ENCODE measurements around the gene GABBR1.
"Not testable (repeated sequence)": the region's sequence is repeated elsewhere in the genome, so short reads cannot be mapped to it uniquely, and the experiment has no call there.

Gene GABBR1

GRCh38 chr6:29632789-29633533 lies at the start of gene GABBR1:
GABBR1 (minus strand) TSS chr6:29633183; CDS start chr6:29632385, 798 bp downstream.
- FAIRE-seq (peak; percentile 42), DNase-seq (ENCODE audit: insufficient read length, low spot score) (peak; percentile 66)

GRCh38 chr6:29681811-29682210 lies 48.8 kb upstream of the GABBR1 start:
- DNase-seq (ENCODE audit: insufficient read length, low spot score) (no peak), FAIRE-seq (no peak)

- FAIRE-seq: no peak
- DNase-seq (ENCODE audit: insufficient read length, low spot score): no peak
These were observed 47.9 kb upstream of the GABBR1 start, which contains the start of gene ZFP57 for GRCh38 chr6:29680904-29681303. ZFP57 (minus strand) TSS chr6:29681152; CDS start chr6:29677003, 4,149 bp downstream.

GRCh38 chr6:29680416-29680815 lies 47.4 kb upstream of the GABBR1 start:
- DNase-seq (ENCODE audit: insufficient read length, low spot score): no peak
- no peak for FAIRE-seq

GRCh38 chr6:29679962-29680361 lies 47.0 kb upstream of the GABBR1 start:
- FAIRE-seq (no peak), DNase-seq (ENCODE audit: insufficient read length, low spot score) (no peak)

GRCh38 chr6:29678114-29678513 lies 45.1 kb upstream of the GABBR1 start:
- DNase-seq (ENCODE audit: insufficient read length, low spot score) (no peak), FAIRE-seq (no peak)

GRCh38 chr6:29676981-29677601 lies 44.1 kb upstream of the GABBR1 start:
- FAIRE-seq (no peak), DNase-seq (ENCODE audit: insufficient read length, low spot score) (no peak)

GRCh38 chr6:29675561-29675960 lies 42.6 kb upstream of the GABBR1 start:
- DNase-seq (ENCODE audit: insufficient read length, low spot score): no peak
- no peak for FAIRE-seq

- FAIRE-seq: no peak
- no peak for DNase-seq (ENCODE audit: insufficient read length, low spot score)
These were observed 41.0 kb upstream of the GABBR1 start for GRCh38 chr6:29674008-29674407.

GRCh38 chr6:29673161-29673560 lies 40.2 kb upstream of the GABBR1 start:
- no peak for DNase-seq (ENCODE audit: insufficient read length, low spot score)
- no peak for FAIRE-seq

- DNase-seq (ENCODE audit: insufficient read length, low spot score); FAIRE-seq: not testable (repeated sequence)
These were observed 39.1 kb upstream of the GABBR1 start for GRCh38 chr6:29672116-29672515.

- DNase-seq (ENCODE audit: insufficient read length, low spot score): no peak
- no peak for FAIRE-seq
These were observed 38.0 kb upstream of the GABBR1 start for GRCh38 chr6:29671026-29671425.

GRCh38 chr6:29667158-29667557 lies 34.2 kb upstream of the GABBR1 start:
- FAIRE-seq: no peak
- DNase-seq (ENCODE audit: insufficient read length, low spot score): no peak

GRCh38 chr6:29666826-29667130 lies 33.8 kb upstream of the GABBR1 start:
- DNase-seq (ENCODE audit: insufficient read length, low spot score) (no peak), FAIRE-seq (no peak)

- FAIRE-seq (no peak), DNase-seq (ENCODE audit: insufficient read length, low spot score) (no peak)
These were observed 33.2 kb upstream of the GABBR1 start for GRCh38 chr6:29665942-29666825.

- FAIRE-seq: no peak
- DNase-seq (ENCODE audit: insufficient read length, low spot score): no peak
These were observed 30.5 kb upstream of the GABBR1 start for GRCh38 chr6:29663300-29664042.

GRCh38 chr6:29661502-29662141 lies 28.6 kb upstream of the GABBR1 start:
- FAIRE-seq; DNase-seq (ENCODE audit: insufficient read length, low spot score): not testable (repeated sequence)

GRCh38 chr6:29661071-29661470 lies 28.1 kb upstream of the GABBR1 start:
- DNase-seq (ENCODE audit: insufficient read length, low spot score) (no peak), FAIRE-seq (no peak)

- DNase-seq (ENCODE audit: insufficient read length, low spot score) (no peak), FAIRE-seq (no peak)
These were observed 23.8 kb upstream of the GABBR1 start, which contains the start of gene MOG for GRCh38 chr6:29656798-29657197. MOG (plus strand) TSS chr6:29657092; CDS start chr6:29657210, 118 bp downstream.

- peak; percentile 21 for FAIRE-seq
- no peak for DNase-seq (ENCODE audit: insufficient read length, low spot score)
These were observed 23.2 kb upstream of the GABBR1 start for GRCh38 chr6:29656157-29656556.

All from GM19239 (cell line).